Endothelial cell (in vitro differentiated cells): ENCODE results near the gene GALNT11. TPM values are rescaled to one million over a fixed set of nuclear protein-coding genes. Genes with fewer than 3 reads are reported as not detected.

Source experiments
- DNase-seq: peaks from one replicate; pipeline ENCODE4 v3.0.0; 2021; ENCODE audit warnings: low spot score
- H3K27ac Mint-ChIP-seq: one replicate; pipeline ENCODE4 v1.8.0; 2021; ENCODE audit warnings: mixed read lengths, inconsistent platforms; ENCODE audit not compliant: unreplicated experiment
- H3K27me3 Mint-ChIP-seq: one replicate; pipeline ENCODE4 v1.8.0; 2021; ENCODE audit warnings: mild to moderate bottlenecking, moderate library complexity, mixed read lengths, inconsistent platforms; ENCODE audit not compliant: unreplicated experiment
- H3K36me3 Mint-ChIP-seq: one replicate; pipeline ENCODE4 v1.8.0; 2021; ENCODE audit warnings: mild to moderate bottlenecking, low read depth, mixed read lengths, inconsistent platforms; ENCODE audit not compliant: unreplicated experiment
- H3K4me1 Mint-ChIP-seq: one replicate; pipeline ENCODE4 v1.8.0; 2021; ENCODE audit warnings: mild to moderate bottlenecking, mixed read lengths, inconsistent platforms; ENCODE audit not compliant: unreplicated experiment
- H3K4me3 Mint-ChIP-seq: one replicate; pipeline ENCODE4 v1.8.0; 2021; ENCODE audit warnings: mild to moderate bottlenecking, mixed read lengths, inconsistent platforms; ENCODE audit not compliant: unreplicated experiment
- H3K9me3 Mint-ChIP-seq: one replicate; pipeline ENCODE4 v1.8.0; 2021; ENCODE audit warnings: mixed read lengths, inconsistent platforms; ENCODE audit not compliant: unreplicated experiment
- CTCF ChIP-seq: fragments of 200-600 bp; sonication (generic); IDR thresholded peaks from one replicate; pipeline ENCODE4 v1.5.0; 2021; ENCODE audit warnings: antibody characterized with exemption; ENCODE audit not compliant: unreplicated experiment
- total RNA-seq: library from RNA; stranded (reverse); fragmentation: NEBNext Ultra II Directional; extraction: Animal tissue kit (Norgen Biotek cat#: 25700); gene quantifications from one replicate; pipeline ENCODE4 v1.2.1, GENCODE V29; 2021; ENCODE audit not compliant: unreplicated experiment

Gene GALNT11
- total RNA-seq, 1 donor from 2014 or later = 21.2 TPM

- Mint-ChIP-seq H3K27ac (no peak overlapping the region), H3K4me1 (peaks cover 10% of the 10 kb centered on the region), H3K9me3 (no peaks in the 10 kb centered on the region), H3K36me3 (peaks cover 38% of the 10 kb centered on the region), H3K27me3 (peaks cover 2% of the 10 kb centered on the region), H3K4me3 (no peak overlapping the region)
- TF ChIP-seq CTCF = no peak
- DNase-seq = no peak
Observed at GRCh38 chr7:152144557-152145245, 119.2 kb downstream of the GALNT11 start.

DNA sequence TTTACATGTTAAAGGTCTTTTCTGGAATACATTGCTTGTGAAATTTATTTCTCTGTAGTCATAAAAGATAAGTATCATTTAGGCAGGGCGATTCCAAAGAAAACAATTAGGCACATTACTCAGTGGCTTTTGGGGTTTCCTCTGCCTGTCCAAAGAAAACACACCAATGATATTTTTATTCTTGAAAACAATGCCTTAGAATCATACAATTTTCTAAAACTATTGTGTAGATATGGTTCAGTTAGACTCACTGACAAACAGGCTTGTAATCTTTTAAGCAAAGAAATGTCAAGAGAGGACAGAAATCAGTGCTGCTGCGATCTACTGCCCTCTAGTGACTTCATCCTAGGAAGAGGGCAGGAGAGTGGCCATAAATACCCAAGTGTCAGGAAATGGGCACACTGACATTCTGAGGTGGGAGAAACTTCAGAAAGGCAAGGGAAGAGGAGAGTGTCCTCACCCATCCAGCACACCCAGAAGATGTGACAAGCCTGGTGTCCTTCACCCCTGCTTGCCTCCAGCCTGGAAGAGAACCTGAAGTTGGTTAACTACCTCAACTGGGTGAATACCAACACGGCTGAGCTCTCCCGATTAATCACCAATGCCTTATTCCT lies 120.5 kb downstream of the GALNT11 start:
- Mint-ChIP-seq H3K27ac (no peak overlapping the region), H3K36me3 (peaks cover 29% of the 10 kb centered on the region), H3K4me3 (no peak overlapping the region), H3K27me3 (peaks cover 2% of the 10 kb centered on the region), H3K9me3 (no peaks in the 10 kb centered on the region), H3K4me1 (peaks cover 10% of the 10 kb centered on the region)
- no peak for TF ChIP-seq CTCF
- DNase-seq = peak; percentile 43

- Mint-ChIP-seq H3K4me1 (peaks cover 11% of the 10 kb centered on the region), H3K27me3 (no peaks in the 10 kb centered on the region), H3K9me3 (no peaks in the 10 kb centered on the region), H3K4me3 (no peak overlapping the region), H3K36me3 (peaks cover 38% of the 10 kb centered on the region), H3K27ac (no peak overlapping the region)
- DNase-seq = no peak
- TF ChIP-seq CTCF = no peak
Observed at GRCh38 chr7:152148706-152149105, 123.2 kb downstream of the GALNT11 start.

DNA sequence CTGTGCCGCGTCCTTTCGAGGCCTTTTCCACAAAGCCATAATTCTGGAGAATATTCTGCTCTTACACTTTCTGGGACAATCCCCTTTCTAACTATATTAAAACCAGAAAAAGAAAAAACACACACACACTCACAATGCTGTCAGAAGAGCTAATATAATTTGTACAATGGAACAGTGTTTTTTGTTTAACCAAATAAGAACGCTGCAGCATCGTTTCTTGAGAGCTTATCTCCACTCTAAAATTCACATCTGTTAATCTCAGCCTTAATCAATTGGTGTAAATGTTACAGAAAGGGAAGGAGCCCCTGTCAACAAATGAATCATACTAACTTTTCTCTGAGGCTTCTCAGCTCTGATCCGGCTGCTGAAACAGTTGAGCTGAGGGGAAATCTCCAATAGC lies 123.9 kb downstream of the GALNT11 start:
- no peak for DNase-seq
- Mint-ChIP-seq H3K27me3 (no peaks in the 10 kb centered on the region), H3K9me3 (no peaks in the 10 kb centered on the region), H3K27ac (no peak overlapping the region), H3K4me3 (peak overlapping the region; percentile 10), H3K36me3 (peaks cover 41% of the 10 kb centered on the region), H3K4me1 (peaks cover 11% of the 10 kb centered on the region)
- TF ChIP-seq CTCF = no peak

DNA sequence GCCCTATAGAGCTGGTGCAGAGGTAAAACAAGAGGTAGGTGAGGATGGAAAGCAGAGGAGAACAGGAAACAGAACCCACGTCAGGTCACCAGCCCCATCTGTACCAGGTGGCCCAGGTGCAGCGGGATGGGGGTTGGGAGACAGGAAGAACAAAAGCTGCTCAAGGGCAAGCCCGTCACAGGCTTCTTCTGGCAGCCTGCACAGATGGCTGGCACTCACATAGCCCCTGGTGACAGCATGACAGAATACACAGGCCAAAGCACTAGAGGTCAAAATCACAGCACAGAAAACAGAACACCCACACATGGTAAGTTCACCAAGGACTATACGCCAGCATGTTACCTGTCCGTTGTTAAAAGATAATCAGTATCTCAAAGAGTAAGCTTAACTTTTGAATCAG lies 126.8 kb downstream of the GALNT11 start:
- Mint-ChIP-seq H3K4me3 (peak overlapping the region; percentile 52), H3K27ac (peak overlapping the region; percentile 26), H3K36me3 (peaks cover 39% of the 10 kb centered on the region), H3K9me3 (no peaks in the 10 kb centered on the region), H3K4me1 (peaks cover 11% of the 10 kb centered on the region), H3K27me3 (no peaks in the 10 kb centered on the region)
- TF ChIP-seq CTCF = no peak
- no peak for DNase-seq
